Activated CD8-positive, alpha-beta T cell treated with anti-CD3 and anti-CD28 coated beads for 36 hours (primary cell): ENCODE measurements around the gene BCL2L1. TPM values are rescaled to one million over a fixed set of nuclear protein-coding genes. Genes with fewer than 3 reads are reported as not detected.

Experiments
- ATAC-seq: fragments of 200-7000 bp; cut with Tn5 transposase; one replicate; pipeline ENCODE4 v1.10.0; 2021; ENCODE audit warnings: mild to moderate bottlenecking, moderate library complexity
- CTCF ChIA-PET: fragments of 350-600 bp; sonication (Branson Sonifier 250); formaldehyde crosslinking; loops from one replicate; lab custom pipeline; 2021; ENCODE audit warnings: antibody characterized with exemption; lab: Charles Lee
- POLR2A ChIA-PET: fragments of 350-600 bp; sonication (Branson Sonifier 250); formaldehyde crosslinking; loops from one replicate; lab custom pipeline; 2021; ENCODE audit warnings: antibody characterized with exemption; lab: Charles Lee
- DNase-seq: peaks from one replicate; pipeline ENCODE4 v3.0.0-alpha.2; 2020
- H3K27ac Mint-ChIP-seq: one replicate; pipeline ENCODE4 v1.8.0; 2021; ENCODE audit warnings: mild to moderate bottlenecking, mixed read lengths
- H3K27me3 Mint-ChIP-seq: one replicate; pipeline ENCODE4 v1.8.0; 2021; ENCODE audit warnings: mixed read lengths
- H3K36me3 Mint-ChIP-seq: one replicate; pipeline ENCODE4 v1.8.0; 2021; ENCODE audit warnings: low read depth, mixed read lengths
- H3K4me1 Mint-ChIP-seq: one replicate; pipeline ENCODE4 v1.8.0; 2021; ENCODE audit warnings: low read depth, mixed read lengths
- H3K4me3 Mint-ChIP-seq: one replicate; pipeline ENCODE4 v1.8.0; 2021; ENCODE audit warnings: mild to moderate bottlenecking, moderate library complexity, mixed read lengths
- H3K9me3 Mint-ChIP-seq: one replicate; pipeline ENCODE4 v1.8.0; 2021; ENCODE audit warnings: mixed read lengths
- CTCF ChIP-seq: fragments of 200-600 bp; IDR thresholded peaks from one replicate; pipeline ENCODE4 v1.8.0; 2022; ENCODE audit warnings: antibody characterized with exemption, mild to moderate bottlenecking
- intact Hi-C: fragments of 100-400 bp; cut with micrococcal nuclease; formaldehyde crosslinking; loops from one replicate; pipeline ENCODE4 v1.10.0; 2022
- total RNA-seq, 2 experiments: library from RNA; stranded (reverse); gene quantifications; one replicate each; pipeline ENCODE4 v1.2.3, GENCODE V29; 2021

The BCL2L1 gene
- total RNA-seq, 2 experiments from 2014 or later, result 182 TPM

DNA sequence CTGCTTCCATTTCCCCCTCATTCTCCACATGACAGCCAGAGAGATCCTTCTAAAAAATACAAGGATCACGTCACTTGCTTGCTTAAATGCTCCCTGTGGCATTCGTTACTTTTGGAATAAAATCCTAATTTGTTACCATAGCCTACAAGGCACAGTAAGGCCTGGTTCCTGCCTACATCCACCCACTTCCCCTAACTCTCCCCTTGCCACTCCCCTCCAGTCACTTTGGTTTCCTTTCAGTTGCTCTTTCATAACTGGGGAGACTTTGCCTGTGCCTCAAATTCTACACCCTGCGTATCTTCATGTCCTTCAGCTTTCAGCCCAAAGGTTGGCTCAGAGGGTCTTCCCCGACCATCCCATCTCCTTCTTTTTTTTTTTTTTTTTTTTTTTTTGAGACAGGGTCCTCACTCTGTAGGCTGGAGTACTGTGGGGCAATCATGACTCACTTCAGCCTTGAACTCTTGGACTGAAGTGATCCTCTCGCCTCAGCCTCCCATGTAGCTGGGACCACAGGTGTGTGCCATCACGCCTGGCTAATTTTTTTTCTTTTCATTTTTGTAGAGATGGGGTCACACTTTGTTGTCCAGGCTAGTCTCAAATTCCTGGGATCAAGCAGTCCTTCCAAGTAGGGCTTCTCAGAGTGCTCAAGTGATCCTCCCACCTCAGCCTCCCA lies 105.1 kb downstream of the BCL2L1 start:
- POLR2A ChIA-PET, result interaction anchor here (1.5 kb wide), 1 partner anchor 12 kb away, joined by 3 read pairs; the partner anchor contains the start of gene ID1
- no peak overlapping the region for H3K27ac Mint-ChIP-seq

DNA sequence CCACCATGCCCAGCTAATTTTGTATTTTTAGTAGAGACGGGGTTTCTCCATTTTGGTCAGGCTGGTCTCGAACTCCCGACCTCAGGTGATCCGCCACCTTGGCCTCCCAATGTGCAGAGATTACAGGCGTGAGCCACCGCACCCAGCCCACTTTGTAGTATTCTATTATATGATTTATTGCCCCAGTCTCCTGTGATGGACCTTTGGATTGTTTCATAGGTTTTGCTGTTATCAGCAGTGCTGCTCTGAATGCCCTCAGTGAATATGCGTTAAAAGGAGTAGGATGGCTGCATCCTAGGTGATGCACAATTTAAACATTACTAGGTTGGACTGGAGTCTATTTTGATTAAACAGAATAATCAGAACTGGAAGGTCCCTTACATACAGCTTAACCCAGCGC lies 107.3 kb downstream of the BCL2L1 start:
- no peak overlapping the region for H3K27ac Mint-ChIP-seq
- ATAC-seq, result no peak
- intact Hi-C loops, result no loop called here
- TF ChIP-seq CTCF, result no peak
- ChIA-PET POLR2A (no interaction called here), CTCF (interaction anchor here (0.9 to 4.7 kb wide), 3 partner anchors 19 to 55 kb away, joined by 4 to 35 read pairs (median 4); no protein-coding TSS in a partner anchor)
- peaks cover 5% of the 10 kb centered on the region for H3K4me1 Mint-ChIP-seq
- H3K9me3 Mint-ChIP-seq, result no peaks in the 10 kb centered on the region
- no peak overlapping the region for H3K4me3 Mint-ChIP-seq
- DNase-seq, result no peak
- H3K36me3 Mint-ChIP-seq, result no peaks in the 10 kb centered on the region
- H3K27me3 Mint-ChIP-seq, result peaks cover 5% of the 10 kb centered on the region

More for the DNA sequence above, 105.1 kb downstream of the BCL2L1 start:
- Mint-ChIP-seq H3K27me3 (peaks cover 1% of the 10 kb centered on the region), H3K36me3 (no peaks in the 10 kb centered on the region), H3K4me3 (no peak overlapping the region), H3K4me1 (peaks cover 5% of the 10 kb centered on the region), H3K9me3 (no peaks in the 10 kb centered on the region)
- intact Hi-C loops, result no loop called here
- DNase-seq (no peak), ATAC-seq (no peak)
- TF ChIP-seq CTCF, result no peak
- CTCF ChIA-PET, result interaction anchor here (1.0 to 4.7 kb wide), 4 partner anchors 17 to 60 kb away, joined by 3 to 35 read pairs (median 5); no protein-coding TSS in a partner anchor

Other genes starting within 250 kb of the BCL2L1 start
- gene DEFB124, start 247.7 kb downstream of the BCL2L1 start, total RNA-seq, result not detected
- not detected for gene REM1, start 247.6 kb downstream of the BCL2L1 start, total RNA-seq
- gene HM13, start 208.4 kb downstream of the BCL2L1 start, total RNA-seq, result 10 to 100 TPM; 91.6 to 95.5 TPM
- under 1 TPM; 0.41 to 0.54 TPM for gene ID1, start 117.6 kb downstream of the BCL2L1 start, total RNA-seq
- gene COX4I2, start 85.0 kb downstream of the BCL2L1 start, total RNA-seq, result not detected
- 100 to 1,000 TPM; 112 to 113 TPM for gene TPX2, start 16.4 kb upstream of the BCL2L1 start, total RNA-seq
- under 1 TPM; 0.13 to 0.27 TPM for gene MYLK2, start 96.5 kb upstream of the BCL2L1 start, total RNA-seq
- not detected for gene FOXS1, start 122.7 kb upstream of the BCL2L1 start, total RNA-seq
- not detected for gene DUSP15, start 147.7 kb upstream of the BCL2L1 start, total RNA-seq
- gene TTLL9, start 147.8 kb upstream of the BCL2L1 start, total RNA-seq, result not detected
- gene PDRG1, start 229.2 kb upstream of the BCL2L1 start, total RNA-seq, result 10 to 100 TPM; 17.7 to 18.3 TPM
- gene XKR7, start 245.3 kb upstream of the BCL2L1 start, total RNA-seq, result not detected